Fibroblast of the conjunctiva (primary cell): ENCODE results near the gene TMEM14C.
"Not testable (repeated sequence)": the region's sequence is repeated elsewhere in the genome, so short reads cannot be mapped to it uniquely, and the experiment has no call there.

Source experiments
- DNase-seq: peaks from one replicate; pipeline ENCODE4 v3.0.0-alpha.2; 2010; ENCODE audit warnings: low read depth

TMEM14C gene

GRCh38 chr6:10720960-10721849, 1.7 kb upstream of the TMEM14C start:
- not testable (repeated sequence) for DNase-seq

DNA sequence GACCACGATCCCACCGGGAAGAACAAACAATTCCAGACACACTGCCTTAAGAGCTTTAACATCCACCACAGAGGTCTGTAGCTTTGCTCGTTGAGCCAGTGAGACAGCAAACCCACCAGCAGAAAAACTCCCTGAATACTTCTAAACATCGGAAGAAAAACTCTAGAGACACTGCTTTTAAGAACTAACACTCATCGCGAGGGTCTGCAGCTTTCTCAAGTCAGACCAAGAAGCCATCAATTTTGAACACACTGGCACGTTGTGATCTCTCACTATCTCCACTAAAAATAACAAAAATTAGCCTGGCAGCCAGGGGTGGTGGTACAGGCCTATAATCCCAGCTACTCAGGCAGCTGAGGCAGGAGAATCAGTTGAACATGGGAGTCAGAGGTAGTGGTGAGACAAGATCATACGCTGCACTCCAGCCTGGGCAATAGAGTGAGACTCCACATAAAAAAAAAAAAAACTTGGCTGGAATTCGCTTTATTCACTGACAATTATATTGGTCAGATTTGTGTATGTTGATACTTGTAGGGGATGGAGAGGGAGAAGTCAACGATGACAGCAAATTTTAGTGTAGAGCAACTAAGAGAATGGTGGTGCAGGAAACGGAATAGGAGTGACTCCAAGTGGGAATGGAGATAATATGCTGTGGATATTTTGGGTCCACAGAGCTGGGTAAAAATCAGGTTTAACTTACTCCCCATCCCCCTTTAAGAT, 860 bp upstream of the TMEM14C start:
- no peak for DNase-seq

DNA sequence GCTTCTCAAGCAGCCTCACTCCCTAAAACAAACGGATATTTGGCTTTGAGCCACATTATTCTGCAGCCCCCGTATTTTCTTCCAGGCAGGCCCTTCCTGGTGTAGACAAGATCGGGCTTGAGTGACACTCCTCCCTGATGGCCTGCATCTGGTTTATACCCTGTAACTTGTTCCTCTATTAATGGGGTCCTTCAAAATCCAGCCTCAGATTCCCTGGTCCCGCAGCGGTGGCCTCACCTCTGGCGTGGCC, 375 bp upstream of the TMEM14C start:
- DNase-seq: no peak

DNA sequence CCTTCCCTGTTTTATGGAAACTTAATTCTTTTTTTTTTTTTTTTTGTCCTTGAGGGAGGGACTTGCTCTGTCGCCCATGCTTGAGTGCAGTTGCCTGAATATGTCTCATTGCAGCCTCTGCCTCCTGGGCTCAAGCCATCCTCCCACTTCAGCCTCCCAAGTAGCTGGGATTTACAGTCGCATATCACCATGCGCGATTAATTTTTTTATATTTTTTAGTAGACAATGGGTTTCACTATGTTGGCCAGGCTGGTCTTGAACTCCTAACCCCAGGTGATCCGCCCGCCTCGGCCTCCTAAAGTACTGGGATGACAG, 654 bp downstream of the TMEM14C start:
- DNase-seq: no peak

DNA sequence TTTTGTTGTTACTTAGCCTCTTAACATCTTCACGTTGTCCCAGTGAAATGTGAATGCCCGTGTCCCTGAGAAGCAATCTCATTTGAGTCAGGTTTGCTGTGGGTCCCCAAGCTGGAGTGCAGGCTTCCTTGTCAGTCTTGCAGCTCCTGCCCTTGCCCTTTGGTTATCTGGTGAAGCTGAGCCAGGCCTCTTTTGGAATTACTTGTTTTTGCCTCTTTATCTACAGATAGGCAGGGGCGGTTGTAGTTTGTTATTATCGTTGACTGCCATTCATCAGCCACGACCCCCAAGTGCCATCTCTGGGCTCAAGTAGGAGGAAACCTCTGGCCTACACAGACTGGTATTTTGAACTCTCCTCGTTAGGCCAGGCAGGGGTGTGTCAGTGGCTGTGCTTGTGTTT, 2.2 kb downstream of the TMEM14C start:
- DNase-seq: no peak

DNA sequence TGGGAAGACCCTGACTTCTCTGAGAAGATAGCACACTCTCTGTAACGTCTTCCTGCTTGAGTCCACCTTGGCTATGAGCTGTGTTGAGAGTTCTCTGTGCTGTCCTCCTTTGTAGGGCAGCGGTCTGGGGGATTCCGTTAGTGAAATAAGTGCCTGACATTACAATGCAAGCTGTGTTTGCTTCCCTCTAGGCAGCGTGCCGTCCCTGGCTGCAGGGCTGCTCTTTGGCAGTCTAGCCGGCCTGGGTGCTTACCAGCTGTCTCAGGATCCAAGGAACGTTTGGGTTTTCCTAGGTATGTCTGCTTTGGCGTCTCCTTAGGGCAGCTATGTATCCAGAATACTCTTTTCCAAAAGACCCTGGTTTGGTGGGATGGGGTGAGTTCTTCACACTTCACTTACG, 2.8 kb downstream of the TMEM14C start:
- DNase-seq: no peak

DNA sequence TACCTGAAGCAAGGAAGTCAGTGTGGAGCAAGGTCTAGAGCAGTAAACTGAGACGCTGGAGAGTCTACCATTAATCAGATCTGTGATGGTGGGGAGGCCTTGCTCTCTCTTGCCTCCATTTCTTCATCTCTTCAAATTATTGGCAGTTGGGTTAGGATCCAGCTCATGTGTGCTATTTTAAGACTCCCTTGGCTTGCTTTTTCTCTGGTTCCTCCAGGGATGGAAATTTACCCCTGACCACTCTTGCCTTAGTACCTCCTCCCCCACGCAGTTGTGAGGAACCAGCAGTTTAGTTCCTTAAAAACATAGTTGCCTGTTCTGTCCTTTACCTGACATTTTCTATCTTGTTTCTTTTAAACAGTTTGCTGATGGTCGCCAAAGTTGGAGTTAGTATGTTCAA, 7.4 kb downstream of the TMEM14C start:
- no peak for DNase-seq

- DNase-seq: no peak
Observed at GRCh38 chr6:10733151-10733715, 10.4 kb downstream of the TMEM14C start.

GRCh38 chr6:10733863-10734262, 11.0 kb downstream of the TMEM14C start:
- DNase-seq: no peak

- DNase-seq: no peak
Observed at GRCh38 chr6:10736731-10737130, 13.9 kb downstream of the TMEM14C start.

GRCh38 chr6:10740061-10740460, 17.2 kb downstream of the TMEM14C start:
- no peak for DNase-seq

DNA sequence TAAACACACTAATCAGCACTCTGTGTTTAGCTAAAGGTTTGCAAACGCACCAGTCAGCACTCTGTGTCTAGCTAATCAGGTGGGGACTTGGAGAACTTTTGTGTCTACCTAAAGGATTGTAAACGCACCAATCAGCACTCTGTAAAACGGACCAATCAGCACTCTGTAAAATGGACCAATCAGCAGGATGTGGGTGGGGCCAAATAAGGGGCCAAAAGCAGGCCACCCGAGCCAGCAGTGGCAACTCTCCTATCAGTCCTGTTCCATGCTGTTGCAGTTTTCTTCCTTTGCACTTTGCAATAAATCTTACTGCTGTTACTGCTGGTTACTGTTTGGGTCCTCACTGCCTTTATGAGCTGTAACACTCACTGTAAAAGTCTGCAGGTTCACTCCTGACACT, 18.8 kb downstream of the TMEM14C start:
- not testable (repeated sequence) for DNase-seq

DNA sequence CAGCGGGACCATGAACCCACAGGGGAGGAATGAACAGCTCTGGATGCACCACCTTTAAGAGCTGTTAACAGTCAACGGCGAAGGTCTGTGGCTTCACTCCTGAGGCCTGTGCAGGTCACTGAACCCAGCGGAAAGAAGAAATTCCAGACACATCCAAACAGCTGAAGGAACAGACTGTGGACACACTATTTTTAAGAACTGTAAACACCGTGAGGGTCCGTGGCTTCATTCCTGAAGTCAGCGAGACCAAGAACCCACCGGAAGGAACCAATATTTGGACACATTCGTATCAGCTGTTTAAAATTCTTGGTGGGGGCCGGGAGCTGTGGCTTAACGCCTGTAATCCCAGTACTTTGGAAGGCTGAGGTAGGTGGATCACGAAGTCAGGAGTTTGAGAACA, 19.4 kb downstream of the TMEM14C start:
- DNase-seq: no peak

- DNase-seq: no peak
Observed at GRCh38 chr6:10743515-10743914, 20.6 kb downstream of the TMEM14C start.

DNA sequence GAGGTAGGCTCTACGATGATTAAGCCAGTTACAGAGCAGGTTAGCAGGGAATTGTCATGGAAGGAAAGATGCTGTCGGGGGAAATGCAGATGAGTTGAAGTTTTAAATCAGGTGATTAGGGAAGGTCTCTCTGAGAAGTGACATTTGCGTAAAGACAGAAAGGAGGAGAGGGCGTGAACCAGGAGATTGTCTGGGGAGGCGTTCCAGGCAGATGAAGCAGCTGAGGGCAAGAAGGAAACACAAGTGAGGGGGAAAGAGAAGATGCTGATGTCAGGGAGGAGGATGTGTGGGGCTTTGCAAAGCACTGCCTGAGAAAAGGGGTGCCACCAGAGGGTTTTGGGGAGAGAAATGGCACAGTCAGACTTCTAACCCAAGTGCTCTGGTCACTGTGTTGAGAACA, 22.2 kb downstream of the TMEM14C start:
- no peak for DNase-seq

DNA sequence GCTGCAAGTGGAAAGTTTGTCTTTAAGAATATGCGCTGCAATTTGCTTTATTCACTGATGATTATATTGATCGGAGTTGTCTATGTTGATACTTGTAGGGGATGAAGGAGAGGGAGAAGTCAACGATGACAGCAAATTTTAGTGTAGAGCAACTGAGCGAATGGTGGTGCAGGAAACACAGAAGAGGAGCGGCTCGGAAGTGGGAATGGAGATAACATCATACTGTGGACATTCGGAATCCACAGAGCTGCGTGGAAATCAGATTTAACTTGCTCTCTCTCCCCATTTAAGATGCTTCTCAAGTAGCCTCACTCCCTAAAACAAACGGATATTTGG, 24.0 kb downstream of the TMEM14C start:
- DNase-seq: no peak

GRCh38 chr6:10747251-10747972, 24.5 kb downstream of the TMEM14C start, which contains the start of gene TMEM14B:
TSS of gene TMEM14B (plus strand) at chr6:10747805. CDS start at chr6:10749246, 1,441 bp downstream.
- peak; percentile 93 for DNase-seq

DNA sequence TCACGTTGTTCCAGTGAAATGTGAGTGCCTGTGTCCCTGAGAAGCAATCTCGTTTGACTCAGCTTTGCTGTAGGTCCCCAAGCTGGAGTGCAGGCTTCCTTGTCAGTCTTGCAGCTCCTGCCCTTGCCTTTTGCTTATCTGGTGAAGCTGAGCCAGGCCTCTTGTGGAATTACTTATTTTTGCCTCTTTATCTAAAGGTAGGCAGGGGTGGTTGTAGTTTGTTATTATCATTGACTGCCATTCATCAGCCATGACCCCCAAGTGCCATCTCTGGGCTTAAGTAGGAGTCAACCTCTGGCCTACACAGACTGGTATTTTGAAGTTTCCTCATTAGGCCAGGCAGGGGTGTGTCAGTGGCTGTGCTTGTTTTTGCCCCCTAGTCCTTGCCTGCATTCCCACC, 26.9 kb downstream of the TMEM14C start:
- DNase-seq: no peak

GRCh38 chr6:10750568-10750967, 27.7 kb downstream of the TMEM14C start:
- not testable (repeated sequence) for DNase-seq

GRCh38 chr6:10751757-10752156, 28.9 kb downstream of the TMEM14C start:
- DNase-seq: not testable (repeated sequence)

DNA sequence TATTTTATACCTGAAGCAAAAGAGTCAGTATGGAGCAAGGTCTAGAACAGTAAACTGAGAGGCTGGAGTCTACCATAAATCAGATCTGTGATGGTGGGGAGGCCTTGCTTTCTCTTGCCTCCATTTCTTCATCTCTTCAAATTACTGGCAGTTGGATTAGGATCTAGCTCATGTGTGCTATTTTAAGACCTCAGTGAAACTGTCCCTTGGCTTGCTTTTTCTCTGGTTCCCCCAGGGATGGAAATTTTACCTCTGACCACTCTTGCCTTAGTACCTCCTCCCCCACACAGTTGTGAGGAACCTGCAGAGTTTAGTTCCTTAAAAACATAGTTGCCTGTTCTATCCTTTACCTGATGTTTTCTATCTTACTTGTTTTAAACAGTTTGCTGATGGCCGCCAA, 33.2 kb downstream of the TMEM14C start:
- DNase-seq: no peak

- DNase-seq: peak; percentile 80
Observed at GRCh38 chr6:10759312-10759839, 36.5 kb downstream of the TMEM14C start.

DNA sequence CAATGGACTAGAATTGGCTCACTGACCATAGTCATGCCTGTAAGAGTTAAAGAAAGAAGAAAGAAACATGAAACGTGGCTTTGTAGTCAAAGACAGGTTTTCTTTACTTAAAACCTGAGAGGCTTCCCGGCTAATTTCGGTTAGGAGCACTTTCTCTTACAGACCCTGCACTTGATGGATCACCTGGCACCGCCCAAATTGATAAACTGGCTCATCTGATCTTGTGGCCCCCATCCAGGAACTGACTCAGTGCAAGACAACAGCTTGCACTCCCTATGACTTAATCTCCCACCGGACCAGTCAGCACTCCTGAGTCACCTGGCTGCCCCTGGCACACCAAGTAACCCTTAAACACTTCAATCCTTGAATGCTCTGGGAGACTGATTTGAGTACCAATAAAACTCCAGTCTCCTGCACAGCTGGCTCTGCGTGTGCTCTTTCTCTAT, 37.0 kb downstream of the TMEM14C start:
- peak; percentile 31 for DNase-seq
